ENCODE data around the gene CTNNA1.

Gene CTNNA1

GRCh38 chr5:138935466-138935865, 182.2 kb downstream of the CTNNA1 start:
- DNase-seq = no peak

GRCh38 chr5:138936225-138936967, 183.2 kb downstream of the CTNNA1 start:
- DNase-seq = no peak

- no peak for DNase-seq
Observed at GRCh38 chr5:138936968-138937345, 183.7 kb downstream of the CTNNA1 start.

- no peak for DNase-seq
Observed at GRCh38 chr5:138937392-138938387, 184.5 kb downstream of the CTNNA1 start.

- no peak for DNase-seq
Observed at GRCh38 chr5:138938526-138938925, 185.3 kb downstream of the CTNNA1 start.

- DNase-seq = no peak
Observed at GRCh38 chr5:138942066-138942465, 188.8 kb downstream of the CTNNA1 start.

GRCh38 chr5:138942861-138943260, 189.6 kb downstream of the CTNNA1 start:
- DNase-seq = no peak

- DNase-seq = no peak
Observed at GRCh38 chr5:138943599-138944173, 190.5 kb downstream of the CTNNA1 start.

GRCh38 chr5:138944527-138945322, 191.5 kb downstream of the CTNNA1 start:
- no peak for DNase-seq

- no peak for DNase-seq
Observed at GRCh38 chr5:138945421-138946240, 192.4 kb downstream of the CTNNA1 start.

- DNase-seq = no peak
Observed at GRCh38 chr5:138946241-138946623, 193.0 kb downstream of the CTNNA1 start.

- no peak for DNase-seq
Observed at GRCh38 chr5:138946831-138947560, 193.8 kb downstream of the CTNNA1 start.

- DNase-seq = no peak
Observed at GRCh38 chr5:138947780-138948179, 194.6 kb downstream of the CTNNA1 start.

- DNase-seq = no peak
Observed at GRCh38 chr5:138948471-138949222, 195.4 kb downstream of the CTNNA1 start.

- DNase-seq = no peak
Observed at GRCh38 chr5:138949223-138949574, 196.0 kb downstream of the CTNNA1 start.

- no peak for DNase-seq
Observed at GRCh38 chr5:138949988-138950387, 196.8 kb downstream of the CTNNA1 start.

GRCh38 chr5:138950421-138951031, 197.3 kb downstream of the CTNNA1 start:
- no peak for DNase-seq

- no peak for DNase-seq
Observed at GRCh38 chr5:138951091-138951985, 198.1 kb downstream of the CTNNA1 start.

Measured in NCI-H1417 treated with DMSO at 0.1 percent for 48 hours (cell line).